SU-DHL-6 (cell line): ENCODE measurements around the gene TPM4.

Source experiments
- EZH2phosphoT487 ChIP-seq: fragments of 200-600 bp; sonication (generic), shearing (Covaris generic); conservative IDR thresholded peaks from 2 replicates; pipeline ENCODE4 v1.6.1; 2018; ENCODE audit warnings: mild to moderate bottlenecking, antibody characterized with exemption, low read length, moderate library complexity, mixed read lengths
- TF ChIP-seq, protein P1 (sequence below): fragments of 200-600 bp; sonication (generic); IDR thresholded peaks from one replicate; pipeline ENCODE4 v1.5.1; 2017; ENCODE audit warnings: antibody characterized with exemption, mild to moderate bottlenecking, low read length, moderate library complexity; ENCODE audit not compliant: insufficient read depth, poor library complexity, severe bottlenecking

GRCh38 chr19:16142032-16142580 is 65.8 kb downstream of the TPM4 start:
- TF ChIP-seq, protein P1, sequence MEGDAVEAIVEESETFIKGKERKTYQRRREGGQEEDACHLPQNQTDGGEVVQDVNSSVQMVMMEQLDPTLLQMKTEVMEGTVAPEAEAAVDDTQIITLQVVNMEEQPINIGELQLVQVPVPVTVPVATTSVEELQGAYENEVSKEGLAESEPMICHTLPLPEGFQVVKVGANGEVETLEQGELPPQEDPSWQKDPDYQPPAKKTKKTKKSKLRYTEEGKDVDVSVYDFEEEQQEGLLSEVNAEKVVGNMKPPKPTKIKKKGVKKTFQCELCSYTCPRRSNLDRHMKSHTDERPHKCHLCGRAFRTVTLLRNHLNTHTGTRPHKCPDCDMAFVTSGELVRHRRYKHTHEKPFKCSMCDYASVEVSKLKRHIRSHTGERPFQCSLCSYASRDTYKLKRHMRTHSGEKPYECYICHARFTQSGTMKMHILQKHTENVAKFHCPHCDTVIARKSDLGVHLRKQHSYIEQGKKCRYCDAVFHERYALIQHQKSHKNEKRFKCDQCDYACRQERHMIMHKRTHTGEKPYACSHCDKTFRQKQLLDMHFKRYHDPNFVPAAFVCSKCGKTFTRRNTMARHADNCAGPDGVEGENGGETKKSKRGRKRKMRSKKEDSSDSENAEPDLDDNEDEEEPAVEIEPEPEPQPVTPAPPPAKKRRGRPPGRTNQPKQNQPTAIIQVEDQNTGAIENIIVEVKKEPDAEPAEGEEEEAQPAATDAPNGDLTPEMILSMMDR = no peak
- TF ChIP-seq EZH2phosphoT487 = no peak
